Activated CD4-positive, alpha-beta T cell treated with anti-CD3 and anti-CD28 coated beads, Interleukin-2, amount 50 U/mL, for 1 hour (primary cell): ENCODE results near the gene QKI.

Source experiments
- DNase-seq: peaks from one replicate; pipeline ENCODE4 v3.0.0-alpha.2; 2020

QKI gene

DNA sequence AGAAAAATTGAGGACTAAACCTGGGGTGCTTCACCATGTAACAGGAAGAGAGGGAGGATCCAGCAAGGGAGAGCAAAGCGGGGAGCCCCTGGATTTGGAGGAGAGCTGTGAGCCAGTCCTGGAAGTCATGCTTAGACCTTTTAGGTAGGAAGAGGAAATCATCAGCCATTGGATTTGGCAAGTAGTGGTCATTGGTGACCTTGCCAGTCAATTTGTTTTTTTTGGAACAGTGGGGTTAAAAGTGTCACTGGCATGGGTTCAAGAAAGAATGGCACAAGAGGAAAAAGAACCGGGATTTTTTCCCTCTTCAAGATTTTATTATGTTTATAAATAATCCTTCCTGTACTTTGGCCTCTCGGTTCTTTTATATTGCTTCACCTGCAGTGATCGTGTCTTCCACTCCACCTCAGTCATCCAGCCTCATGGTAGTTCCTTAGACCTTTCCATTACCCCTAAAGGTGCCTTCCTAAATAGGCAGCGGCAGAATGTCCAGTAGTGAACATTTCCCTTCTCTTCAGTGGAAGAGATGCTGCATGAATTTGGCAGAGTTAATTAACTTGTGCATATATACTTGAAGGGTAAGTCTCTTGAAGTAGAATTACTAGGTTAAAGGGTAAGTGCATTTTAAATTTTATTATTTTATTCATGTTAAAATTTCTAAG is 124.7 kb downstream of the QKI start:
- no peak for DNase-seq

DNA sequence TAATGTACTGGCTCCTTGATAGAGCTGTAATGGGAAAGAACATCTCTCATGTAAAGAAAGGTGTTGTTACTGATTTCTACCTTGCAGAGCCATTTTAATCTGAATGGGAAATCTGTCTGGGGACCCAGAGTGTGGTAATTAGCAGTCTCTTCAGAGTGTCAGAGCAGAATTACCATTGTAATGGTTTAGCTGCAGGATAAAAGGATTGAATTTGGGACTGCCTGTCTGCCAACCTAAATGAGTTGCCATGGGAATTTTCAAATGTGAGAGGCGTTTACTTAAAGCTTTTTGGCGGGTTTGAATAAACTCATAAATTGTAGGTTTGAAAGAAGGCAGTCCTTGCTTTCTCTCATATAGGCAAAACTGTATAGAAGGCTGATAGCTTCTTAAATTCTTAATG is 128.8 kb downstream of the QKI start:
- no peak for DNase-seq

DNA sequence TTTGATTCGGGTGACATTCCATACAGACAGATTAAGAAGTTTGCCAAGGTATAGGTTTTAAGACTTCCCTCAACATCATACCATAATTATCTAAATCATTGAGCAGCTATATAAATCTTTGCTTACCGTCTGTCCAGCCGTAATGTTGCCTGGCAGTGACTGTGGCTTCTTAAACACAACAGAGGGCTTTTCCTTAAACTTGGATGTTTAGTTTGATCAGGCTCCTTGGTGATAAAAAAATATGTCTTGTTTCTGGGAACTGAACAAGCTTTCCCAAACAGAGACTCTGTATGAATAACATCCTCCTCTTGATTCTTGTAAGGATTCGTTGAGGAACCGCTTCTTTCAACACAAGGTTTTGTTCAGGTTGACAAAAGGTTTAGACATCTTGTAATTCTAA is 130.9 kb downstream of the QKI start:
- no peak for DNase-seq

DNA sequence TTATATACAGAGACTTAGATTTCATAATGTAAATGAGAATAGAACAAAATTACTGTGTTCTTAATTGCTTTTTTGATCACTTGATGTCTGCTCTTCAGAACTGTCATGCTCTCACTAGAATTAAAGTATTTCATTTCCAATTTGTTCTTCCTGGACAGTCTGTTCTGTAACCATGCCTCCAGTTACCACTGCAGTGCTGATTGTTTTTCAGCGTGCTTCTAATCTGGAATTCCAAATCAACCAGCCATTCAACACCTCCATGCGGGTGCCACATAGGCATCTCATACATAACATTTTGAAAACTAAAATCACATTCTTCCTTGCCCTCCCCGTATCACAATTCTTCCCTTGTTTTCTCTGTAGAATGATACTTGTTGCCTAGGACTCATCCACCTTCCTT is 132.8 kb downstream of the QKI start:
- DNase-seq = no peak

DNA sequence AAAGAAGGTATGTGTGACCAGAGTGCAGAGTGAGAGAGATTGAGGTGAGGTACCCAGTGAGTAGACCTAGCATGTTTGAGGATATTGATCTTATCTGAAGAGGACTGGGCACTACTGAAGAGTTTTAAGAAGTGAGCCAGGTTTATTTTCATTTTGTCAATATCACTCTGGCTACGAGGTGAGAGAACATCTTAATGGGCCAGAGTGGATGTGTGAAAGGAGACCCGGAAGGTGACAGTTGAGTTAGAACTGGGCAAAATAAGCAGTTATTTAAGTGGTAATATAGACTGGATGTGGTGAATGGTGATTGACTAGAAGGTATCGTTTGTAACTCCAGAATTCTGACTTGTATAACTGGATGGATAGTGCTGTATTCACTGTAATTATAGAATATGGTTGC is 134.1 kb downstream of the QKI start:
- no peak for DNase-seq

DNA sequence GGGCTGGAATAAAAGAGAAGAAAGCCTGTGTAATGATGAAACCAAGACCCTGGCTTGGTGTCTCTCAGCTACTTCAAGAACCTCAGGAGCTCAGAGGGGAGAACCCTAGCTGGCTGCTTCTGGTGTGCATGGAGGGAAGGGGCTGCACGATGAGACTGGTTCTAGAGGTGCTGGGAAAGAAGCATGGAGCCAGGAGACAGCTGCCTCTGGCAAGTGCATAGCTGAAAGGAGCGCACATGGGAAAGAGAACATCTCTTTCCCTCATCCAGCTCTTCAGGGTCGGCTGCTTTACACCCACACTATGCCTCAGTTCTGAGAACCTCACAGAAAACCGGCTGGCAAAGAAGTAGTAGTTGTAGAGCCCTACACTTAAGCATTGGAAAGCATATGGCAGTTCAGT is 139.5 kb downstream of the QKI start:
- no peak for DNase-seq

DNA sequence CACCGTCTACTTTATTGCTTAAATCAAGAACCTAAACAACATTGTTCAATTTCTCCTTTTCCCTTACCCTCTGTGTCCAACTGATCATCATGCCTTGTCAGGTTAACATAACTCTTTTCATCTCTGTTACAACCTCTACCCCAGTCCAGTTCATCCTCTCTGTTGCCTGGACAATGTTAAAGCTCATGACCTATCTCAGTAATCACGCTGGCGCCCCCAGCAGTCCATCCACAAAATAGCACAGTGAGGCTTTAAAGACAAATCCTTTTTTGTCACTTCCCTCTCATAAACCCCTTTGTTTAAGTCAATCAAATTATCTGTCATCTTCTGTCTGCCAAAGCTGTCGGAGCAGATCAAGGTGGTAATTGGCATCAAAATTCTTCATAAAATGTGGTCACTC is 140.1 kb downstream of the QKI start:
- DNase-seq = peak; percentile 61

DNA sequence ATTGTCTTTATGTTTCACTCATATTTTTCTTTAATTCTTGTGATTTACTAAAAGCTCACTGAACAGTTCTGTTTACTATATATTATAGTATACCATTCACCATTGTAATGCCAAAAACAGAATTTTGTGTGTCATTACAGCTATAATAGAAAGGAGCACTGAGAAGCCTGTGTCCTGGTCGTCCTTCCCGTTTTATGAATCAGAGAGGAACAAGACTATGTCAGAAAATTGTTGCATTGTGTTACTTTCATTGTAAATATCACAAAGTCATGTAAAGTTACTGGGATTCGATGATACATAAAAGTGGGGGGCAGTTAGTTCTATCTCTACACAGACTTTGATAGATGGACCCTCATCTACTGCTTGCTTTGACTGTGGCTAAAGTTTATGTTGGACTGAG is 145.1 kb downstream of the QKI start:
- DNase-seq = no peak

DNA sequence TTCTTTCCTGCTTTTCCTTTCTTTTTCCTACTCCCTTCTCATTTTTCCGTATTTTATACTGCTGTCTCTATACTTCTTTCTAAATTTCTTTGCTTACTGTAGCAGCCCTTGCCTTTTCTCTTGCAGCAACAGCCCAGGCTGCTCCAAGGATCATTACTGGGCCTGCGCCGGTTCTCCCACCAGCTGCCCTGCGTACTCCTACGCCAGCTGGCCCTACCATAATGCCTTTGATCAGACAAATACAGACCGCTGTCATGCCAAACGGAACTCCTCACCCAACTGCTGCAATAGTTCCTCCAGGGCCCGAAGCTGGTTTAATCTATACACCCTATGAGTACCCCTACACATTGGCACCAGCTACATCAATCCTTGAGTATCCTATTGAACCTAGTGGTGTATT is 148.8 kb downstream of the QKI start:
- DNase-seq = no peak

DNA sequence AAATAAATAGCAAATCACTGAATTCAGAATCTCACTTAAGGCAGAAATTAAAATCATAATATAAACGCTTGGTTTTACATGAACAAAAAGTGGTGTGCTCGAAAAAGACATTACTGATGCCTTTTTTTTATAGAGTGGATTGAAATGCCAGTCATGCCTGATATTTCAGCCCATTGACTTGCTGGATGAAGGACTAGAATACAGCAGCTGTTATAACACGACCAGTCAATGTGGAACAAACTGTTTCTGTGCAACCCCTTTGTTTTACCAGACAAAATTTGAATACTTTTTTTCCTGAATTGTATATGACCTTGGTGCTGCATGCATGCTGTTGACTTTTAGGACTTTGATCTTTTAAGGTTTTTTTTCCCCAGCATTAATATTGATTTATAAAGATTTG is 150.0 kb downstream of the QKI start:
- DNase-seq = no peak

DNA sequence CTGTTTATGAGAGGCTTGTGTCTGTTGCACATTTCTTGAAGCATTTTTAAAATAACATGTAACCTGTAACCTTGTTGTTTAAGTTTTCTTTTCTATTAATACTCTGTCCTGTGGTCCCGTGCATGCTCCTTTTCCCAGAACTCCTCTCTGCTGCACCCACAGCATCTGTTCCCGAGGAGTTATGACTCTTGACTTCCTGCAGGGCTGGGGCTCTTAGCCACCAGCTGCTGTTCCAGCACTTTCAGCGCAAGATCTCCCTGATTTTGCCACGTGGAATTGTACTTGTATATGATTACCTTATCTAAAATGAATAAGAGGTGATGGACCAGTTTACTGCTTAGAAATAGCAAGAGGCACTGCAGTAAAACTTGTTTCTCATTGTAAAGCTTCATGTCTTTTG is 150.6 kb downstream of the QKI start:
- no peak for DNase-seq

DNA sequence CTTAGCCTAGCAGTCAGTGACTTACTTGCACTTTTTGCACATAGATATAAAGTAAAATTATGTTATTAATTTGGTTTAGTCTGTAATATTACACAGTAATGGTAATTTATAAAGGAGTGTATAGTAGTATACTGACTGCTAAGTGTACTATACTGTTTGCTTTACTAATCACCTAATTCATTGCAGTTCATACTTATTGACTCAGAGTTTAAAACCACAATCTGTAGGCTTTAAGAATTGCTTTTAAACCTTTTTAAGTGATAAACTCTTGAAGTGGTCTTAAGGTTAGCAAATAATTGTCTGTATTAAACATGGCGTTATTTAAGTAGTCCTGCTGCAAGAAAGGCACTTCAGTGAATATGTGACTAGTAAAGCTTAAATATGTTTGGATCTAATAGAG is 151.5 kb downstream of the QKI start:
- no peak for DNase-seq

DNA sequence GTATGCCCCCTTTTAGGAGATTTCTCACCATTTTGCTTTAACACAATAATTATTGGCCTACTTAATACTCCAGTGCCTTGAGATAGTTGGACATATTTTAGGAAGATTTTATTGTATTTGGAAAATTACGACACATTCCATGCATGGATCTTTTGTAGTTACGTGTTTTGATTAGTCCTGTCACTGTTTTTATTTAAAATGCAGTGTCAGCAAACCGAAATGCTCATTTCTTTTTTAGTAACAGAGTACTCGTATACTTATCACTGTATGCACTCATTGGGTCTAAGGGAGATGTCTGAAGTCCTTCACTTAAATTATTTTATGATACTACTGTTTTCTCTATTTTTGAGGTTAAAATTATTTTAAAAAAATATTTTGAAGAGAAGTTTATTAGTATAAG is 153.8 kb downstream of the QKI start:
- no peak for DNase-seq

DNA sequence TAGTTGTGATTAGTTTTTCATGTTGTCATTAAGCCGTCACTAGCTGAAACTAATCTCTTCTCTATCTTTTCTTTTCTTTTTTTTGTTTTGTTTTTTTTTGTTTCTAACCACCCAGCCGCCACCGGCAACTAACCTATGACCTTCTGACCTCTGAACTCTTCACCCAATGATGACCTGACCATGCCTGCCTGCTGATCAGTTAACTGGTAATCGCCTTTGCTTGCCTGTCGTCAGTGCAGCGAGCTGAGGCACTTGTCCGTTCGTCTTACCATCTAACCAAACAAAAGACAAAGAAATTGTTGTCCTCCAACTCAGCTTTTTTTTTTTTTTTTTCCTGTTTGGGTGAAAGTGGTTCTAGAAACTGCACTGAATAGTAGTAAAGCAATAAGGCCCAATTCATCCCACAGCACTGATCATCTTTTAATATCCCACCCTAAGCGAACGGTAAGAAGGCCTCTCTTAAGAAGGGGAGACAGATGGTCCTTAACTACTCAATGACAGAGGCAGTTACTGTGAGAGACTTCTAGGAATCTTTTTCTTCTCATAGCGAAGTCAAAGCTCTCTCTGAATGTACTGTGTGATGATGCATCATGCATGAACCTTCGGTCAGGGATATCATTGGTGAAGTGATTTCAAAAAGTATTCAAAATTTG is 156.2 kb downstream of the QKI start:
- no peak for DNase-seq

DNA sequence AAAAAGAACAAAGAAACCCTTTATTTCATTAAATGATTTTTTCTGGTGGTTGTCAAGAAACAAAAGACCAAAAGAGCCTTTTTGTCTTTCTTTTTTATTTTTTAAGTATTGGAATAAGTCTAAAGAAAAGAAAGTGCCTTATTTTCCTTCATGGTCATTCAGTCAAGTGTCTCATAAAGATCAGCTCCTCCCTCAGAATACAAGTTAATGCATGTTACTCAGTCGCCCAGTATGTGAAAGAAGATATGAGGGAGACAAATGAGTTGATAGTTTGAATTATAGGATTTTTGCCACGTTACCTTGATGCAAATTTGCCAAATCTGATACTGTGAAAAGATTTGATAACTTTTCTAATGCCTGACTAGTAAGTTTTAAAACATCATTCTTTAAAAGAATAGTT is 157.2 kb downstream of the QKI start:
- DNase-seq = no peak

DNA sequence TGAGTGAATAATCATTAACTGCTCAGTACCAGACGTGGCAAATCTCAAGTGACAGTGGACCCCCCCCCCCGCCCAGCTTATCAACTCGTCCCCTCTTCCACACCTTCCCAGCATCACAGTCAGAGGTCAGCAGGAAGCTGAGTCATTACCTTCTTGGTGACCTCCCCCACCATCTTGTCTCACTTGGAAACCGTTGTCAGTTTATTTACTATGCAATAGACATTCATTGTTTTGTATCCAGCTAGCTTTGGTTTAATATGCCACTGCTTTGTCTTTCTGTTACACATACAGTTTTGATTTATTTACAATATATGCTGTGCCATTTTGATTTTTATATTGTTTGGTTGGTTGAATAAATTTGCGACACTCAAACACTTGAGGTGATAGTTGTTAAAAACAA is 158.1 kb downstream of the QKI start:
- DNase-seq = no peak

DNA sequence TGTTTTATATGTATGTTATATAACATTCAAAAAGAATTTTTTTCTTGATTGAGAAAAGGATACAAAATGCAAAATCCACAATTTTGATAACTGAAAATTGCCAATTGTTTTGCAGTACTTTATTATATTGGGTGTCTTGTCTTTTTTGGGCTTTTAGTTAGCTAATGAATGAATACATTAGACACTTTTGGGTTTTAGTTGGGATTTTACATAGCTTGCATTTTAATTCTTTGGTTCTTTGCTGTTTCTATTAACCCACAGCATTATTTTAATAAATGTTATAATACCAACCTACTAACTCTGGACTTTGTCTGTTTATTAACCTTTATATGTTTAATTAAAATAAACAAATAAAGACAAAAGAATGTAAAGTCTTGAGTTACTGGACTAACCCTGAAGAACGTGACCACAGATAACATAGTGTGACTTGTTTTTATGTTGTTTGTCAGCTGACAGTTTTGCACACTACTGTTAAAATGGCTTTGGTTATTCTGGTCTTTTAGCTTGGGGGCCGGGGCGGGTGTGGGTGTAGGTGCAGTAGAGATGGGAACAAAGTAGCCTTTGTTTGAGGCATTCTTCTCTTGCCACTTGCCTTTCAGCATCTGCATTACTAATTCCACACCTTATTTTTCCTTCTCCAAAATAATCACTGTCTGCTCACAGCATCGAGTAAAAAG is 159.1 kb downstream of the QKI start:
- no peak for DNase-seq

DNA sequence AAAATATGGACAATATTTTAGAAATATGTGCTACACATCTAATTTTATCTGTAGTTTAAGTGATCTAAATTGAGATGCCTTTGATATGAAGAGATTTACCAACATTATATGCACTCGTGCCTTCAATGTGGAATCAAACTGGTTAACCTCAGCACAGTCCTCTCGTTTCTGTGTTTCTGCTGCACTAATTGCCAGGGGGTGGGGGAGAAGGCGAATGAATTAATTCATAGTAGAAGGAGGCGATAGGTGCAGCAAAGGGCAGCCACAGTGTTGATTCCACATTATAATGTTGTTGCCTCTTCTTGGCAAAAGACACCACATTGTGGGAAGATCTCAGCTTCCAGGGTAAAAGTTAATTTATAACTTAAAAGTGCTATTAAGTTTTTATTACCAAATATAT is 161.6 kb downstream of the QKI start:
- DNase-seq = no peak

DNA sequence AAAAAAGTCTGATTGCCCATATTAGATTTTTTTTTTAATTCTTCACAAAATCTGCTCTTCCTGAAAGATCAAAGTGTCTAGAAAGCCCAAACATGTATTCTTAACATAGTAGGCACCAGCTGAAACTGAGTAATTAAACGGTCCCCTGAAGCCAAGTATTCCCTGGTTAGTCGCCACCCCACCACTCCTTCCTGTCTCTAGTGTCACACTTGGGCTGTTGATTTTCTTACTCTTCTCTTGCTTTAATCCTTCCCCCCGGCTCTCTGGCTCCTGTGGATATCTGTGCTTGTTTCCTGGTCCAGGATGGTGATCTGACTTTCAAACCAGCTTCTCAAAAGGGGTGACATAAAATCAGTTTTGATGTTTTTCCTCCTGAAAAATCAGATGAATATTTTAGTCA is 162.9 kb downstream of the QKI start:
- no peak for DNase-seq

DNA sequence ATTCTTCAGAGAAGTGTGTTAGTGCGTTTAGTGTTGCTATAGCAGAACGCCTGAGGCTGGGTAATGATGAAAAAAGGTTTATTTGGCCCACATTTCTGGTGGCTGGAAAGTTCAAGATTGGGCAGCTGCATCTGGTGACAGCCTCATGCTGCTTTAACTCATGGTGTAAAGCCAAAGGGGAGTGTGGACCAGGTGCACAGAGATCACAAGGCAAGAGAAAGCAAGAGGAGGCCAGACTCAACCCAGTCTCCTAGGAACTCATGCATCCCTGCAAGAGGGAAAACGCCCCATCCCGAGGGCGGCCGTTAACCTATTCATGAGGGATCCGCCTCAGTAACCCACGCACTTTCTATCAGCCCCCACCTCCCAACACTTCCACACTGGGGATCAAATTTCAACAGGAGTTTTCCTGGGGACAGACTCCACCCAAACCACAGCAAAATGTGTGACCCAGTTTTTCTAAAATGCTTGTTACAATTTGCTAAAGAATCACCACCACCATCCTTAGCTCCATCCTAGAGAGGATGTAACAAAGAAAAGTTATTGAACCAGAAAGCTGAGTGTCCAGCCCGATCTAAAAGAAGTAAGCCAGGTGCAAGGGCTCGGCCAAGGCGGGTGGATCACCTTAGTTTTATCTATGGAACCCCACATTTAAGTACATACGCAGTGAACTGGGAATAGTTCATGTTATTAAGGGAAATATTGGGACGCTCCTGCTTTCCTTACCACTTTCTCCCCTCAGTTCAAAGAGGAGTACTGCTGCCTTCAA is 164.8 kb downstream of the QKI start:
- DNase-seq = no peak

DNA sequence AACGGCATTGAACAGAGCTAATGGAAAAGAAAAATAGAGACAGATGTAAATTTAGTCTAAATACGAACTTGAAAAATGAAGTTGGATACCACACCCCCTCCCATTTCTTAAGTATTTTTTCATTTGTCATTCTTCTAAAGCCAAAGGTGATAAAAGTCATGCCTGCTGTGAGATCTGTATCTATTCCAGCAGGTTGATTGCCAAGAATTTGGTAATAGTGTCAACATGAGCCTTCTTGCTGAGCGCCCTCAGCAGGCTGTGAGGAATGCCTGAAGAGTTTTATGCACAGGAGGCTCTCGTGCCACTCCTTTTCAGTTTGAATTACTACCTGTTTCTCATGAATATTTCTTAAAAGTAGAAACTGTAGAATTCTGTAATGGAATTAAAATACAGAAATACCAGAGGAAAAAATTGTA is 165.4 kb downstream of the QKI start:
- no peak for DNase-seq

DNA sequence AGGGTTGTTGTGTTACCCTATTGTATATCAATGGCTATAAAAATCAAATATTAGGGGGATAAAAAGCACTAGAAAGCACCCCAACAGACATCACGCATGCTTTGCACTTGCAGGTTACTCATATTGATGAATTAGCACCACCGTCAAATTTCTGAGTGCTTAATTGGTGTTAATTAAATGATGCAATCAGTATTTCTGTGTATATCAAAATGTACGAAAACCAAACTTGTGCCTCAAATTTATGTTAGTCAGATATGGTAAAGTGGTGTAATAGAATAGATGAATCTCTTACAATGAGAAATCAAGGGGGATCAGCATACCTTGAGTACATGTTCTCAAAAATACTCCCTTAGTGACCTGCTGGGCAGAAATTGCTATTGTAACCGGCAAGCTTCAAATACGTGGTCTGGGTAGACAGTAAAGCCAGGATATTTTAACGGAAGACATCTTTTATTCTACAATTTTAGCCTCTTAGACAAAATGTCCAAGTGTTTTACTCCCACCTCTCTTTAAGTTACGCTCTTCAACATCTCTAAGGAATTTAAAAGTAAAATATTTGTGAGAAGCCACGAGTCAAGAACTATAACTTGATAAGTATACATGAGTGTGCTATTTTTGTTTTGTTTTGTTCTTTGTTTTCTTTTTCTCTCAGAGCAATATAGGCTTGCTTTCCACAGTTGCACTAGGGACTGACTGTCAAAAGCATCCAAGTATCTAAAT is 166.0 kb downstream of the QKI start:
- no peak for DNase-seq

DNA sequence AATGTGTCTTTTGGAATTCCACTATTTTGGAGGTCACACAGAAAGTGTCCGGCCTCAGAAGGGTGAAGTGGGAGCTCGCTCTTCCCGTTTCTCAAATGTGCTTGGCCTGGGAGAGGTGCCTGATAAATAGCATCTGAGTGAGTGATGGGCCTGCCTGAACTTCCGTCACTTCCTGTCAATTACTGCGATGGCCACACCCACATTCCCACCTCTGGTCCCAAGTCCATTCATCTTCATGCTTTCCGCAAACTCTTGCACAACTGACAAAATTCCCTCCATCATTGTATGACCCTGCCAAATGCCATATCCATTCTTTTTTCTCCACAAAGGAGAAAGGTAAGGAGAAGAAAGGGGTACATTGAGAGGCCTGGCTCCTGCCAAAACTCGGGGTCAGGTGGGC is 169.0 kb downstream of the QKI start:
- no peak for DNase-seq
